K562 (cell line): Measurements from ENCODE around the gene PLCL1. TPM values are rescaled to one million over a fixed set of nuclear protein-coding genes. Genes with fewer than 3 reads are reported as not detected.

Experiments used
- ATAC-seq: fragments of 200-7000 bp; cut with Tn5 transposase; 3 replicates; pipeline ENCODE4 v1.9.1; 2020; ENCODE audit warnings: moderate library complexity
- BruUV-seq: library from RNA; stranded (reverse); fragments of 400-500 nt; replicated peaks from 2 replicates; lab custom pipeline; 2021; lab: Mats Ljungman, UMichigan
- CTCF ChIA-PET: fragments of 300-600 bp; formaldehyde crosslinking; extraction: SDS; loops from one replicate; lab custom pipeline; 2021; ENCODE audit warnings: low intra/inter-chr PET ratio; lab: Yijun Ruan, JAX
- POLR2A ChIA-PET: fragments of 300-600, 350-650 bp; sonication (Branson Sonifier 250); formaldehyde crosslinking; extraction: SDS; loops from one replicate; lab custom pipeline; 2021; ENCODE audit warnings: antibody characterized with exemption, inconsistent platforms; lab: Yijun Ruan, JAX
- DNase-seq, 4 experiments: peaks; one replicate each; pipeline versions ENCODE4 v3.0.0 to v3.0.0-alpha.2; 2011 to 2018; ENCODE audit warnings: low spot score in 3 of 4, mixed read lengths in 3 of 4; ENCODE audit errors: extremely low read depth in 1 of 4
- FAIRE-seq: peaks from 2 replicates; lab custom pipeline; 2011; peaks lifted over from hg19 to GRCh38; lab: Jason Lieb, UNC
- H2AFZ ChIP-seq: 2 replicates; pipeline ENCODE4 v1.6.0; 2011; ENCODE audit warnings: low read depth, low read length, control low read depth, inconsistent platforms
- H3K27ac ChIP-seq: fragments of 200-600 bp; 3 replicates; pipeline ENCODE4 v1.8.0; 2011; ENCODE audit warnings: low read depth, mild to moderate bottlenecking, control low read depth, inconsistent platforms, low read length, moderate library complexity, mixed read lengths; ENCODE audit errors: extremely low read depth
- H3K27me3 ChIP-seq, 2 experiments: fragments of 300-600 bp in 1 of 2; 2 replicates in 1 of 2; 3 replicates in 1 of 2; pipeline versions ENCODE4 v1.6.0 to v1.8.0; 2011; ENCODE audit warnings: inconsistent platforms in 2 of 2, low read length in 2 of 2, mild to moderate bottlenecking in 1 of 2, mixed read lengths in 1 of 2, moderate library complexity in 1 of 2; ENCODE audit not compliant: control insufficient read depth in 2 of 2, insufficient read depth in 2 of 2
- H3K36me3 ChIP-seq: fragments of 300-600 bp; 3 replicates; pipeline ENCODE4 v1.8.0; 2011; ENCODE audit warnings: mild to moderate bottlenecking, low read length, inconsistent platforms; ENCODE audit not compliant: control insufficient read depth, insufficient read depth
- H3K4me1 ChIP-seq, 2 experiments: fragments of 200-600 bp in 1 of 2; replicated peaks in 1 of 2; 2 replicates in 1 of 2; 3 replicates in 1 of 2; pipeline versions ENCODE4 v1.5.1 to v1.8.0; 2011; ENCODE audit warnings: inconsistent platforms in 2 of 2, low read length in 2 of 2, mild to moderate bottlenecking in 1 of 2, mixed read lengths in 1 of 2, moderate library complexity in 1 of 2; ENCODE audit not compliant: control insufficient read depth in 2 of 2, insufficient read depth in 2 of 2
- H3K4me2 ChIP-seq: 2 replicates; pipeline ENCODE4 v1.6.1; 2011; ENCODE audit warnings: low read length, control low read depth, inconsistent platforms, mixed read lengths; ENCODE audit not compliant: insufficient read depth
- H3K4me3 ChIP-seq: fragments of 200-600 bp; sonication (generic), shearing (Covaris generic); 2 replicates; pipeline ENCODE4 v1.5.1; 2016; ENCODE audit warnings: control low read depth, inconsistent platforms
- H3K79me2 ChIP-seq: fragments of 200-600 bp; 3 replicates; pipeline ENCODE4 v1.8.0; 2011; ENCODE audit warnings: low read length, inconsistent platforms; ENCODE audit not compliant: control insufficient read depth, insufficient read depth
- H3K9ac ChIP-seq, 2 experiments: 2 replicates each; pipeline versions ENCODE4 v1.6.0 to v1.6.1; 2011; ENCODE audit warnings: low read depth in 2 of 2, low read length in 2 of 2, control low read depth in 1 of 2, inconsistent platforms in 1 of 2, mild to moderate bottlenecking in 1 of 2, mixed read lengths in 1 of 2; ENCODE audit not compliant: insufficient read depth in 1 of 2
- H3K9me1 ChIP-seq: one replicate; pipeline ENCODE4 v1.6.0; 2011; ENCODE audit warnings: inconsistent platforms, mild to moderate bottlenecking, low read length, moderate library complexity; ENCODE audit not compliant: control insufficient read depth, insufficient read depth
- H3K9me3 ChIP-seq: replicated peaks from 2 replicates; pipeline ENCODE4 v1.5.1; 2011; ENCODE audit warnings: low read depth, low read length, inconsistent platforms; ENCODE audit not compliant: control insufficient read depth, insufficient read depth
- H4K20me1 ChIP-seq: replicated peaks from 2 replicates; pipeline ENCODE4 v1.6.1; 2011; ENCODE audit warnings: low read length, inconsistent platforms, mixed read lengths; ENCODE audit not compliant: control insufficient read depth, insufficient read depth
- ARID1B ChIP-seq: fragments of 450-650 bp; IDR thresholded peaks from 2 replicates; pipeline ENCODE4 v1.6.1; 2016; ENCODE audit warnings: antibody characterized with exemption, mild to moderate bottlenecking, inconsistent platforms
- ASH1L ChIP-seq: fragments of 450-650 bp; IDR thresholded peaks from 2 replicates; pipeline ENCODE4 v1.6.1; 2018; ENCODE audit warnings: borderline replicate concordance, mild to moderate bottlenecking, low read depth; ENCODE audit not compliant: partially characterized antibody
- ATF3 ChIP-seq, 2 experiments: fragments of 450-650 bp in 1 of 2; sonication (generic) in 1 of 2; formaldehyde crosslinking in 1 of 2; IDR thresholded peaks in 1 of 2; conservative IDR thresholded peaks in 1 of 2; 2 replicates each; pipeline versions ENCODE4 v1.6.1 to v1.8.1; 2016 to 2023; ENCODE audit warnings: mild to moderate bottlenecking in 2 of 2, moderate library complexity in 2 of 2, inconsistent platforms in 1 of 2, missing genetic modification reagents in 1 of 2
- C11orf30 ChIP-seq: fragments of 450-650 bp; IDR thresholded peaks from 2 replicates; pipeline ENCODE4 v1.6.1; 2016; ENCODE audit warnings: low read depth, mild to moderate bottlenecking
- CREB1 ChIP-seq, 2 experiments: sonication (generic) in 1 of 2; formaldehyde crosslinking in 1 of 2; IDR thresholded peaks; 2 replicates each; pipeline versions ENCODE4 v1.6.1 to v1.8.0; 2012 to 2022; ENCODE audit warnings: inconsistent platforms in 1 of 2, mild to moderate bottlenecking in 1 of 2, missing genetic modification reagents in 1 of 2, moderate library complexity in 1 of 2
- FOSL1 ChIP-seq: fragments of 200-800 bp; sonication (Bioruptor generic); conservative IDR thresholded peaks from 2 replicates; pipeline ENCODE4 v1.6.1; 2016; ENCODE audit warnings: missing genetic modification characterization, missing compliant biosample characterization
- HMBOX1 ChIP-seq: sonication (generic); IDR thresholded peaks from 2 replicates; pipeline ENCODE4 v1.6.1; 2016
- KDM1A ChIP-seq, 2 experiments: fragments of 450-650 bp; IDR thresholded peaks; 2 replicates each; pipeline ENCODE4 v1.6.1; 2016; ENCODE audit warnings: mild to moderate bottlenecking in 2 of 2
- MAFG ChIP-seq: fragments of 450-650 bp; conservative IDR thresholded peaks from 2 replicates; pipeline ENCODE4 v1.6.1; 2016; ENCODE audit warnings: missing genetic modification characterization, missing compliant biosample characterization
- NR4A1 ChIP-seq, 2 experiments: fragments of 250-450 bp in 1 of 2; fragments of 450-650 bp in 1 of 2; sonication (Bioruptor Pico) in 1 of 2; IDR thresholded peaks; 2 replicates each; pipeline versions ENCODE4 v1.4.0 to v1.6.1; 2016 to 2020; ENCODE audit warnings: mild to moderate bottlenecking in 2 of 2, missing compliant biosample characterization in 1 of 2, missing genetic modification characterization in 1 of 2, moderate library complexity in 1 of 2
- PHF21A ChIP-seq: fragments of 450-650 bp; IDR thresholded peaks from 2 replicates; pipeline ENCODE4 v1.6.1; 2017; ENCODE audit warnings: low read depth, borderline replicate concordance
- POLR2A ChIP-seq: fragments of 450-650 bp; conservative IDR thresholded peaks from 2 replicates; pipeline ENCODE4 v1.6.1; 2016
- STAT5A ChIP-seq: IDR thresholded peaks from 2 replicates; pipeline ENCODE4 v1.6.1; 2012; ENCODE audit warnings: low read length, inconsistent platforms, borderline replicate concordance
- ZNF140 ChIP-seq: fragments of 250-450 bp; sonication (Bioruptor Pico); IDR thresholded peaks from 2 replicates; pipeline ENCODE4 v1.8.0; 2021; ENCODE audit warnings: moderate library complexity, mild to moderate bottlenecking, inconsistent platforms
- ZNF316 ChIP-seq: fragments of 450-650 bp; IDR thresholded peaks from 2 replicates; pipeline ENCODE4 v1.6.1; 2016
- ZNF766 ChIP-seq: fragments of 200-800 bp; sonication (Bioruptor generic); conservative IDR thresholded peaks from 2 replicates; pipeline ENCODE4 v1.6.1; 2016; ENCODE audit warnings: missing genetic modification characterization, missing compliant biosample characterization
- WGBS: fragments of 100-300 bp; shearing (Covaris generic); methylation state at CpG from one replicate; pipeline ENCODE4 v1.1.6; 2016; ENCODE audit warnings: low coverage, mixed read lengths; ENCODE audit not compliant: insufficient coverage; ENCODE audit errors: missing lambda C conversion rate; 5-methylcytosine and 5-hydroxymethylcytosine counted together
- in situ Hi-C: fragments of 300-500 bp; cut with MboI; formaldehyde crosslinking; loops from 4 replicates; pipeline ENCODE4 v1.15.0; 2018; ENCODE audit warnings: inconsistent platforms, mixed read lengths
- intact Hi-C: fragments of 100-400 bp; cut with micrococcal nuclease; formaldehyde crosslinking; loops from 2 replicates; pipeline ENCODE4 v1.14.2; 2022
- polyA plus RNA-seq, 8 experiments: library from polyadenylated mRNA; depleted of rRNA in 4 of 8; stranded (reverse) in 5 of 8; unstranded in 3 of 8; fragments of >200 nt; fragmentation: Nextera tagmentation in 2 of 8; fragmentation: Illumina TruSeq in 1 of 8; extraction: Ambion mirVana in 2 of 8; extraction: Trizol in 1 of 8; gene quantifications; 2 replicates each; pipeline versions ENCODE4 v1.2.1 to v1.2.3, GENCODE V29; 2011 to 2014; ENCODE audit warnings: inconsistent platforms in 1 of 8, missing spikeins in 1 of 8
- total RNA-seq, 7 experiments: library from RNA; depleted of rRNA in 6 of 7; stranded (reverse); fragments of >200 nt in 6 of 7; fragmentation: Illumina TruSeq in 2 of 7; extraction: Trizol in 2 of 7; gene quantifications; 2 replicates each; pipeline versions ENCODE4 v1.2.1 to v1.2.3, GENCODE V29; 2011 to 2021; ENCODE audit warnings: low replicate concordance in 1 of 7
- TF ChIP-seq, protein P1 (sequence below), 3 experiments: fragments of 200-800 bp in 1 of 3; sonication (Bioruptor generic) in 1 of 3; sonication (generic) in 1 of 3; formaldehyde crosslinking in 1 of 3; IDR thresholded peaks; 2 replicates each; pipeline versions ENCODE4 v1.6.1 to v1.8.0; 2016 to 2022; ENCODE audit warnings: mild to moderate bottlenecking in 2 of 3, missing compliant biosample characterization in 2 of 3, missing genetic modification characterization in 2 of 3, missing genetic modification reagents in 1 of 3

PLCL1 gene
- total and polyA plus RNA-seq, 9 of the 15 experiments (the other 6 are each of a cell fraction or from before 2014, with no cell fraction given) = 2.0 to 17.7 (median 8.6) TPM

GRCh38 chr2:197822333-197822732 is 17.9 kb downstream of the PLCL1 start (continued):
- TF ChIP-seq NR4A1 (CRISPR knock-in tag; IDR thresholded peaks at IDR 0.05) = no peak
- TF ChIP-seq NR4A1 (tag; IDR thresholded peaks at IDR 0.05) = no peak
- TF ChIP-seq, protein P1, sequence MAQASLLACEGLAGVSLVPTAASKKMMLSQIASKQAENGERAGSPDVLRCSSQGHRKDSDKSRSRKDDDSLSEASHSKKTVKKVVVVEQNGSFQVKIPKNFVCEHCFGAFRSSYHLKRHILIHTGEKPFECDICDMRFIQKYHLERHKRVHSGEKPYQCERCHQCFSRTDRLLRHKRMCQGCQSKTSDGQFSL (CRISPR knock-in tag; IDR thresholded peaks at IDR 0.05) = no peak
- TF ChIP-seq, protein P1 (tag; IDR thresholded peaks at IDR 0.05) = no peak
- peak; percentile 75 to 80 for TF ChIP-seq KDM1A (IDR thresholded peaks at IDR 0.05)
- peak; percentile 30; the same call in 1 of the 2 replicates for TF ChIP-seq HMBOX1
- peak; percentile 79; the same call in 1 of the 2 replicates for TF ChIP-seq PHF21A
- TF ChIP-seq ASH1L = no peak
- no peak for TF ChIP-seq STAT5A

DNA sequence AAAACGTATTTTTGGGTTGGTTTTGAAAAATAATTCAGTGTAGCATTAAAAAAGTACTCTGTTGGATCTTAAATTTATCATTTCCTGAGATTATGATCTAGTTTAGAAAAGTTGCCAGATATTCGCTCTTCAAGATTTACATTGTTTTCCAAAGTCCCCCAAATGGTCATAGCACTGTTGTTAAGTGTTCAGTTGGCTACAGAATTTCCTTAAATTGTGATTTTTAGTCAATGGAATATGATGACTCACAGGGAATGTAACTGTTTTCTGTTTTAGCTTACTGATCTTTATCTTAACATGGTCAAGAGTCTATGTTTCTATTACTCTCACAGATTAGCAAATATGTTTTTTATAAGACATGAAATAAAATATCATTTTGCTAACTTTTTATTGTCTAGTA is 23.2 kb downstream of the PLCL1 start:
- H3K9me1 ChIP-seq = no peaks in the 10 kb centered on the region
- H3K4me1 ChIP-seq = peaks cover 0 to 1% of the 10 kb centered on the region in 2 experiments; a peak in 2 of 5 replicates
- H3K27me3 ChIP-seq = no peaks in the 10 kb centered on the region
- ATAC-seq (no peak), FAIRE-seq (no peak), DNase-seq (no peak)
- ChIA-PET POLR2A (no interaction called here), CTCF (no interaction called here)
- no peak overlapping the region for H3K4me2 ChIP-seq
- BruUV-seq = no TSS peak
- no peak overlapping the region for H2AFZ ChIP-seq
- no peak overlapping the region for H3K9ac ChIP-seq
- WGBS = 50% methylated on average over 2 of the region's 2 CpGs
- H3K27ac ChIP-seq = no peak overlapping the region
- H4K20me1 ChIP-seq = no peaks in the 10 kb centered on the region
- in situ Hi-C loops = no loop called here
- H3K79me2 ChIP-seq = peaks cover 31% of the 10 kb centered on the region; the same call in 2 of the 3 replicates
- no peaks in the 10 kb centered on the region for H3K9me3 ChIP-seq
- intact Hi-C loops = no loop called here
- TF ChIP-seq ATF3 (IDR thresholded peaks at IDR 0.05) = 0 out of 2 replicates have a peak, but pooled peaks have one; percentile 13
- TF ChIP-seq ATF3 (CRISPR knock-in tag; conservative IDR thresholded peaks at IDR 0.05) = no peak
- peak; percentile 21; the same call in 1 of the 2 replicates for TF ChIP-seq ZNF316
- TF ChIP-seq CREB1 (IDR thresholded peaks at IDR 0.05) = no peak
- TF ChIP-seq CREB1 (CRISPR knock-in tag; IDR thresholded peaks at IDR 0.05) = no peak
- TF ChIP-seq FOSL1 (tag) = peak; percentile 53
- no peak for TF ChIP-seq ZNF140 (CRISPR knock-in tag)
- no peak for TF ChIP-seq ZNF766 (CRISPR knock-in tag)
- TF ChIP-seq MAFG = 0 out of 2 replicates have a peak, but pooled peaks have one; percentile 23
- TF ChIP-seq C11orf30 = peak; percentile 22; the same call in 1 of the 2 replicates
- TF ChIP-seq ARID1B = 0 out of 2 replicates have a peak, but pooled peaks have one; percentile 16
- no peak for TF ChIP-seq POLR2A
- TF ChIP-seq, all 486 proteins: peak for 6
- no peaks in the 10 kb centered on the region for H3K36me3 ChIP-seq
- H3K4me3 ChIP-seq = no peak overlapping the region
